Pulmonary artery endothelial cell (primary cell): ENCODE measurements around the gene STPG4. TPM values are rescaled to one million over a fixed set of nuclear protein-coding genes. Genes with fewer than 3 reads are reported as not detected.
"Not testable (repeated sequence)": the region's sequence is repeated elsewhere in the genome, so short reads cannot be mapped to it uniquely, and the experiment has no call there.

Source experiments
- DNase-seq: peaks from one replicate; pipeline ENCODE4 v3.0.0-alpha.2; 2011; ENCODE audit warnings: low read depth, low spot score
- total RNA-seq: library from RNA; depleted of rRNA; stranded (reverse); fragments of >200 nt; gene quantifications from 2 replicates; pipeline ENCODE4 v1.2.3, GENCODE V29; 2014

Gene STPG4
- total RNA-seq, 1 donor from 2014 or later = not detected

- DNase-seq = no peak
These were observed 26.4 kb downstream of the STPG4 start for GRCh38 chr2:47128705-47129104.

GRCh38 chr2:47127862-47128543, 27.1 kb downstream of the STPG4 start:
- no peak for DNase-seq

GRCh38 chr2:47126783-47127182, 28.3 kb downstream of the STPG4 start:
- no peak for DNase-seq

GRCh38 chr2:47124740-47125139, 30.4 kb downstream of the STPG4 start:
- DNase-seq = not testable (repeated sequence)

- not testable (repeated sequence) for DNase-seq
These were observed 34.7 kb downstream of the STPG4 start for GRCh38 chr2:47120424-47120823.

GRCh38 chr2:47119001-47119400, 36.1 kb downstream of the STPG4 start:
- peak; percentile 24 for DNase-seq

- DNase-seq = no peak
These were observed 36.5 kb downstream of the STPG4 start for GRCh38 chr2:47118581-47118980.

- DNase-seq = no peak
These were observed 42.3 kb downstream of the STPG4 start for GRCh38 chr2:47112665-47113435.

- DNase-seq = no peak
These were observed 45.4 kb downstream of the STPG4 start for GRCh38 chr2:47109680-47110079.

- no peak for DNase-seq
These were observed 46.1 kb downstream of the STPG4 start for GRCh38 chr2:47109007-47109375.

GRCh38 chr2:47108267-47109006, 46.7 kb downstream of the STPG4 start:
- not testable (repeated sequence) for DNase-seq

GRCh38 chr2:47107201-47107600, 47.9 kb downstream of the STPG4 start:
- DNase-seq = not testable (repeated sequence)

- DNase-seq = not testable (repeated sequence)
These were observed 48.9 kb downstream of the STPG4 start for GRCh38 chr2:47106231-47106630.

GRCh38 chr2:47099712-47100111, 55.4 kb downstream of the STPG4 start:
- not testable (repeated sequence) for DNase-seq

- DNase-seq = no peak
These were observed 56.2 kb downstream of the STPG4 start for GRCh38 chr2:47098953-47099352.

- DNase-seq = no peak
These were observed 57.5 kb downstream of the STPG4 start for GRCh38 chr2:47097563-47097962.

GRCh38 chr2:47096451-47096850, 58.7 kb downstream of the STPG4 start:
- DNase-seq = no peak

GRCh38 chr2:47095349-47096020, 59.6 kb downstream of the STPG4 start:
- no peak for DNase-seq

- no peak for DNase-seq
These were observed 60.5 kb downstream of the STPG4 start for GRCh38 chr2:47094511-47095142.

- no peak for DNase-seq
These were observed 61.5 kb downstream of the STPG4 start for GRCh38 chr2:47093626-47094025.

GRCh38 chr2:47092465-47092864, 62.6 kb downstream of the STPG4 start:
- DNase-seq = no peak
